Stimulated activated naive CD8-positive, alpha-beta T cell treated with anti-CD3 and anti-CD28 coated beads, Interleukin-15, Interleukin-2, amounts not matched to agents 100 U/mL and 50 U/mL, for 24 hours (primary cell): ENCODE data around the gene EHBP1L1.

Source experiments
- ATAC-seq: fragments of 150-1000 bp; cut with Tn5 transposase; one replicate; pipeline ENCODE4 v1.10.0; 2021
- DNase-seq: peaks from one replicate; pipeline ENCODE4 v3.0.0; 2021

The EHBP1L1 gene

DNA sequence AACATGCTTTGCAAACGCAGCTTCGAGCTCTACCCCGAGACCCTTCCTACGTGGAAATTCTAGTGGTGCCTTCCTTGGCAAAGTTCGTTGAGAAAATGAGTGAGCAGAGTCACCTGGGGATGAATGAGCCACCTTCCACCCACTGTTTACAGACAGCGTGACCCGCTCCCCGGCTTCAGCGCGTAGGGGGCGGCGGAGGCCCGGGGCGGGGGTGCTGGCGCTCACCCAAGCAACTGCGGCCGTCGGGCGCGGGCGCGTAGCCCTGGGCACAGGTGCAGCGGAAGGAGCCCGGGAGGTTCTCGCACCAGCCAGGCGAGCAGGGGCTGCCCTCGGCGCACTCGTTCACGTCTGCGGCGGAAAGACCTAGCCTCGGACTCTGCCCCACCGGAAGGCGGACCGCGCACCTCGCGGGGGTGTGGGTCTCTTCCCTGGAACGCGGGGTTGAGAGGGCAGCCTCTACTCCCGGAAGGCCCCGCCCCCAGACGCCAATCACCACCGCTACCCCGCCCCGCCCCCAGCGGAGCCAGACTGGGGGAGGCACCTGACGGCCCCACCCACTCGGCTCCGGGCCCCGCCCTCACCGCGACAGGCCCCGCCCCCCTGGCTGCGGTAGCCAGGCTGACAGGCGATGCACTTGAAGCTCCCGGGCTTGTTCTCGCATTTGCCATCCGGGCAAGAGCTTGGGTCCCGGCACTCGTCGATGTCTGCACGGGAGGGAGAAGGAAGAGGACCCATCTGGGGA is 29.5 kb upstream of the EHBP1L1 start:
- ATAC-seq (peak; percentile 85), DNase-seq (peak; percentile 99)

DNA sequence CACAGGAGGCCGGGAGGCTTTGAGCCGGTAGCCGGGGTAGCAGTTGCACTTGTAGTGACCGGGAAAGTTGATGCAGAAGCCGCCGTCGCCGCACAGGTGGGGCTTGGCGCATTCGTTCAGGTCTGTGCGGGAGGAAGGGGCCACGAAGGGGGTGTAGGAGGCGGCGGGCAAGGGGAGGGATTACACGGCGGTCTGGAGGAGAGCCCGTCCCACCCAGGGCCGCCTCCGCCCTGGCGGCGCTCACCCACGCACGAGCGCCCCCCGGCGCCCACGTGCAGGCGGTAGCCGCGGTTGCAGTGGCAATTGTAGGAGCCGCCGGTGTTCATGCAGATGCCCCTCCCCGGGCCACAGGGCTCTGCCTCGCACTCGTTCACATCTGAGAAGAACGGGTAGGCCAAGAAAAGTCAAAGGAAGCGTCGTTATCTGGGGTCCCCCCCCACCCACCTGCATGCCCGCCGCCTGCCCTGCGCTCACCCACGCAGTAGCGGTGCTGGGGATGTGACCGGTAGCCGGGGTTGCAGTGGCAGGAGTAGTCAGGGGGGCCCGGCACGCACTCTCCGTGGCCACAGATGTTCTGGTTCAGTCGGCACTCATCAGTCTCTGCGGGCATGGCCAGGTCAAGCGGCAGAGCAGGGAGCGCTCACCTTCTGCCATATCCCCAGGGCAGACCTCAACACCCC is 28.3 kb upstream of the EHBP1L1 start:
- no peak for ATAC-seq

DNA sequence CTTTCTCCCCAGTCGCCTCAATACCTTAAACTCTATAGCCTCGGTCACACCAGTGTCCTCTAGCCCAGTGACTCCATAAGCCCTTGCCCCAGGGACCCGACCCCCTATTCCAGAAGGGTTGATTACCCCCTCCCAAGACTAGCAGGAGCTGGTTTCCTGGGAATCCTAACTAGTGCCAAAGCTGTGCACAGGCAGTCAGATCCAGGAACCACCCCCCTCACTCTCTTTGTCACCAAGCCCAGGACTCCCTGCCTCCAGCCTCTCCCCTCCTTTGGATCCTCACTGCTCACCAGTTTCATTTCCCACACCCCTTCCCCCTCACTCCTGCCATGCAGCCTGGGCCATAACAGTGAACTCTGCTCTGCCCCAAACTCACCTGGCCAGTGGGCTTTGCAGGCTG is 27.5 kb upstream of the EHBP1L1 start:
- ATAC-seq, result no peak

More for the DNA sequence above, 28.3 kb upstream of the EHBP1L1 start:
- DNase-seq, result no peak

DNA sequence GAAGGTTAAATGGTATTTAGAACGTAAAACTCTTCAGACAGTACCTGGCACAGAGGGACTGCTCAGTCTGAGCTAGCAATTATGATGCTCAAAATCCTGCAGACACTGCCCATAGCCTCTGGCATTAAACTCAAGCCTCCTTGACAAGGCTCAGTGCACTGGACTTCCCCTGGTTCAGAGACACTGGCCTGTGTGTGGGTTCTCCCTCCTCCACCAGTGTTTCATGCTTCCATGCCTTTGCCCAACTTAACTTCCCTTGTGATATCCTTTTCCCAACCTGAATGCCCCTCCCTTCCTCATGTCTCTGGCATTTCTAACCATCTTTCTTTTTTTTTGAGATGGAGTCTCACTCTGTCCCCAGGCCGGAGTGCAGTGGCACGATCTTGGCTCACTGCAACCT is 26.8 kb upstream of the EHBP1L1 start:
- ATAC-seq (no peak), DNase-seq (no peak)

More for the DNA sequence above, 27.5 kb upstream of the EHBP1L1 start:
- no peak for DNase-seq

DNA sequence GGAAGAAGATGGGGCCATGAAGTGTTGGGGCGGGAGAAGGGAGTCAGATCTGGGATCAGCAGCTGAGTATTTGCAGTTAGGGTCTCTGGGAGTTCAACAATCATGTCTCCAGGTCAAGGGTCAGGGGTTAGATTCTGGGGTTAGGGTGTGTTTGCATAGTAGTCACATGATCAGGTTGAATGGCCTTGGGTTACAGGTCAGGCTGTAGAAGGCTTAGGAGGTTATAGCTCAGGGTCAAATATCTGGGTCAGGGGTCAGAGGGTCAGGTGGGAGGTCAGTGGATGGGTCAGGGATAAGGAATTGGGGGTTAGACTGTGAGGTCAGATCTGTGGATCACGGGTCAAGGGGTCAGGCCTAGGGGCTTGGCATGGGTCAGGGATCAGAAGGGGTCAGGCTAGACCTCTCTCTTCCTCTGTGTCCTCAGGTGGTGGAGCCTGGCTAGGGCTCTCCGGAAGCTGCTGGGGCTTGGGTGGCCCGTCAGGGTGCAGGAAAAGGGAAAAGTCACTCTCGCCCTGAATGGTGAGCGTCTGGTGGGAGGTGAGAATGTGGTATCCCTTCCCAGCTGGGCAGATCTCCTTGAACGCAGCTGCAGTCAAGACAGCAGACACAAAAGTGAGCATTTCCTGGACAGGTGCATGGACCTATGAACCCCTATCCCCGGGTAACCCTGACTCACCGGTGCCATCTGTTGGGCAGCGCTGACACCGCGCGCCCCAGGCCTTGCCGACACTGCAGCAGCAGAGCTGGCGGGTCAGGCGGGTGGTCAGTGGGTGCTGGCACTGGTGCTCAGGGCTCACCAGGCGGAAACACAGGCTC is 24.1 kb upstream of the EHBP1L1 start:
- peak; percentile 79 for DNase-seq

DNA sequence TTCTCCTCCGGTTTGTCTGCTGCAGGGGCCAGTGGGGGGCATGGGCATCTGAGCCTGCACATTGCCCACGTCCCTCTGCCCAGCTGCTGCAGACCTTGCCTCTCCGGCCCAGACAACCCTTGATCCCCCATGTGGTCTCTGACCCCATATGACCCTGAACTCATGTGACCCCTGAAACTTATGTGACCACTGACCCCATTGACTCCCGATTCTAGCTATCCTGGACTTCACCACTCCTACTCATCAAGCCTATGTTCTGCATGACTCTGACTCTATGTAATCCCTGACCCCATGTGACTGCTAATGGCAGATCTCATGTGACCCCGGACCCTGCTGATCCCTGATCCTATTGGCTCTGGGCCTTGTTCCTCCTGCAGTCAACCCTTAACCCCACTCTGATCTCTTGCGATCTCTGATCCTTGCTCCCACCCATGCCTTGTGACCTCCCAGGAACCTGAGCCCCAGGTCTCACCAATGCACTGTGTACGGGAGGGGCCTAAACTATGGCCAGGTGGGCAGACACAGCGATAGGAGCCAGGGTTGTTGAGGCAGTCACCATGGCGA is 23.4 kb upstream of the EHBP1L1 start:
- no peak for ATAC-seq

More for the DNA sequence above, 24.1 kb upstream of the EHBP1L1 start:
- ATAC-seq, result peak; percentile 54

DNA sequence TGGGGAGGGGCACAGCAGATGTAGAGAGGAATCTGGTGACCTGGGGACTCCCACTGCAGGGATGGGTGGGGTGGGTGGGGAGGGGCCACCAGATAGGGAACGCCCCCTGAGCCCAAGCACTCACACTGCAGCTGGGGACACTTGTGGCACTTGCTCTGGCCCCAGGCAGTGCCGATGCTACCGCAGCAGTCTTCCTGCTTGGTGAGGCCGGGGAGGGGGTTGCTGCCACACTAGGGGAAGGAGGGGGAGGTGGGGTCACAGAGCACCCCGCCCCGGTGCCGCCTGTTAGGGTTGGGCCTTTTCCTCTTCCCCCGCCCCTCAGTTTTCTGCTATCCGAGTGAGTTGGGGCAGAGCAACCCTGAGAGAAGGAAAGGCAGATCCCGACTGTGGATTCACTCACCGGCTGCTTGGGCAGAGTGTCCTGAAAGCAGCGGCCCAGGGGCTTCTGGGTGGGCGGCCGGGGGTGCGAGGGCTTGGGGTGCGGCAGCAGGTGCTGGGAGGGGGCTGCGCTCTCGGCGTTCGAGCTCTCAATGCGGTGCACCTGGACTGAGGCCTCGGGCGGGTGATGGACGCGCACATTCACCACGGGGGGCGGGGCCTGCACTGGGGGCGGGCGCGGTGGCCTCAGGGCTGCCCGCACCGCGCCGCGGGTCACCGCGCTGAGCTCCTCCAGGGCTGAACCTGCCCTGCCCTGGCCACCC is 22.4 kb upstream of the EHBP1L1 start:
- DNase-seq (peak; percentile 67), ATAC-seq (peak; percentile 38)

More for the DNA sequence above, 23.4 kb upstream of the EHBP1L1 start:
- no peak for DNase-seq

DNA sequence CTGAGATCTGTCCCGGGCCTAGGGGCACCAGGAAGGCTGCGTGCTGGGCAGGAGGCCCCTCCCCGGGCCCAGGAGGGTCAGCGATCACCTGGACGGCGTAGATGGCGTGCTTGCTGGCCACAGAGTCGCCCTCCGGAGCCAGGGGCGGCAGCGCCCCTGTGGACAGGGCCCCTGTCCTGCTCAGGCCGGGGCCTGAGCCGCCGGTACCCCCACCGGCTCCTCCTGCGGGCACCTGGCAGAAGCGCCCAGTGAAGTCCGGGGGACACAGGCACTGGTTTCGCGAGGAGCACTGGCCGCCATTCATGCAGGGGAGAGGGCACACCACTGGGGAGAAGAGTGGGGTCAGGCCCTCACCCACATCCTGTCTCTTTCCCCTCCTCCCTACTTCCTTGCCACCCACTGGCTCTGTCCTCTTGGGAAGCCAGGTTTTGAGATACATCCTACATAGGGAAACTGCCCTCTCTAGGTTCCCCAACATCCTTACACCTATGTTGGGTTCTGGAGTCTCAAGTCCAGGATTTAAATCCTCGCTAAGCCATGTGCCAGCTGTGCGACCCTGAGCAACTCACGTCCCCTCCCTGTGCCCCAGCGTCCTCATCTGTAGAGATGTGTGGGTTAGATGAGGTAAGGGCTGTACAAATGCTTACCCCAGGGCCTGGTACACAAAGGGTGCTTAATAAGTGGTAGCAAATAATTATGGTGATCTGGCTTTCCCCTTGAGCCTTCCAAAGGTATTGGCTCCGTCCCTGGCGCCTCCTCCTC is 21.6 kb upstream of the EHBP1L1 start:
- DNase-seq, result no peak
- no peak for ATAC-seq

DNA sequence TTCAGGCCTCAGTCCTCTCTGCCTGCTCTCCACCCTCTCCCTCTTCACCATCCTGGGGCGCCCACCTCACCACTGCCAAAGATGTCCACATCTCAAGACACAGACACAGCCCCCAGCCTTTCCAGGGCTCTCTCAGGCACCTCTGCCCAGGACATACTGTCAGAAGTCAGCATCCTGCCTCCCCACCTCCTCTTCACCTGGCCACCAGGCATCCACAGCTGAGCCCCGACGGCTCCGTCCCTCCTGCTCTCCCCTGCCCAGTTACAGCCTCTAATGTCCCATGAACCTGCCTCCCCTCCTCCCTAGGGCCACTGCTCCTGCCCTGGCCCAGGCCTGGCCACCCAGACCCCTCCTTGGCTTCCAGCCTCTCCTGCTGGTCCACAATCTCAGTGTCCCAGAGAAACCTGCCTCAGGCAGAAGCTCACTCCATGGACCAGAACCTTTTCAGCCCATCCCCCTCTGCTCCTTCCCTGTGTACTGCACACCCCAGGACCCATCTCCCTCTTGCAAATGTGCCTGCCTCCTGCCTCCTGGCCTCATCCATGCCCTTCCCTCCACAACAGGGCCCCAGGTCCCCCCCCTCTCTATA is 20.9 kb upstream of the EHBP1L1 start:
- DNase-seq, result no peak
- no peak for ATAC-seq

DNA sequence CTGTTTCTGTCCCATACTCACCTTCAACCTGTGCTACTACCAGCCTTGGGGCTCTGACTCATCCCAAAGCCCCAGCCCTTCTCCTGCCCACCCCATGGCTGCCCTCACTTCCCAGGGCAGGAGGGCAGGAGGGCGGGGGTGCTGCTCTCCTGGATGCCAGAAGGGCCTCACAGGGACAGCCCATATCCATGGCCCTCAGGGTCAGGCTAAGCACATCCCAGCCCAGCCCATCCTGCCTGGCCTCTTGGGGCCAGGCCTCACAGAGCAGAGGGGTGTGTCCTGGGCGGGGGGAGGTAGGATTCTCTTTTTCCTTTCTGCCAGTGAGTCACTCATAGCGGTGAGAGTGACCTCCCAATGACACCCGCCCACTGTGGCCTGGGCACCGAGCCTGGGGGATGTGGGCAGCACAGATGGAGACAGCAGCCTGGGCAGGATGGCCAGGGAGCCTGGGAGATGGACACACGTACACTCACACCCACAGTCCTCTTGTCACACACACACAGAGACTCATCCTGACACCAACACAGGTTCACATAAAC is 20.1 kb upstream of the EHBP1L1 start:
- DNase-seq (peak; percentile 57), ATAC-seq (peak; percentile 15)

DNA sequence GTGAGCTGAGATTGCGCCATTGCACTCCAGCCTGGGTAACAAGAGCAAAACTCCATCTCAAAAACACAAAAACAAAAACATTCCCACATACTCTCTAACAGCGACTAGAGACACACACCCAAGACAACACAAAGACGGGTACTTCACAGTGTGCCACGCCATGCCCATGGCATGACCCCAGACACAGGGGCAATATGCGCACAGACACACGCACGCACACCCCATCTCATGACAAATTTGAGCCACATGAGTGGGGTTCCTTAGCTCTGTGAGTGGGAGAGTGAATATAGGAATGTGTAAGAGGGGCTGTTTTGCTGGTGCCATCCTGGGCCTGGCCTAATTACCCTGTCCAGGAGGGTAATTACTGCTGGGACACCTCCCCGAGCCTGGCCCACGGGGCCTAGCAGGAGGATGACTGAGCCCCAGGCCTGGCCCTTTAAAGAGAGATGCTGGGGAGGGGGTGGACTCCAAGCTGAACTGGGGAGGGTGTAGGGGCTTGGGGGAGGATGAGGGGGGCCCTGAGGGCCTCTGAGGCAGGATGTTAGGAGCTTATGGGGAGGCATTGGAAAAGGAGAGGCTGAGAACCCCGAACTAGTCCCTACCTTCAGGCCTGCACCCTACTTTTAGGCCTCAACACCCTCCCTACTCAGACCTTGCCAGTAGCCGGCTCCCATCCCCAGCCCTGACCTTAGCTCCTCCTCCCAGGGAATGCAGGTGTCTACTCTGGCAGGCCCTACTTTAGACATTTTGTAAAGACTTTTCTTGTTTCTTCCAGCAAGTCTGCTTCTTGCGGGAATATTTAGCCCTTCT is 19.2 kb upstream of the EHBP1L1 start:
- ATAC-seq (no peak), DNase-seq (no peak)

DNA sequence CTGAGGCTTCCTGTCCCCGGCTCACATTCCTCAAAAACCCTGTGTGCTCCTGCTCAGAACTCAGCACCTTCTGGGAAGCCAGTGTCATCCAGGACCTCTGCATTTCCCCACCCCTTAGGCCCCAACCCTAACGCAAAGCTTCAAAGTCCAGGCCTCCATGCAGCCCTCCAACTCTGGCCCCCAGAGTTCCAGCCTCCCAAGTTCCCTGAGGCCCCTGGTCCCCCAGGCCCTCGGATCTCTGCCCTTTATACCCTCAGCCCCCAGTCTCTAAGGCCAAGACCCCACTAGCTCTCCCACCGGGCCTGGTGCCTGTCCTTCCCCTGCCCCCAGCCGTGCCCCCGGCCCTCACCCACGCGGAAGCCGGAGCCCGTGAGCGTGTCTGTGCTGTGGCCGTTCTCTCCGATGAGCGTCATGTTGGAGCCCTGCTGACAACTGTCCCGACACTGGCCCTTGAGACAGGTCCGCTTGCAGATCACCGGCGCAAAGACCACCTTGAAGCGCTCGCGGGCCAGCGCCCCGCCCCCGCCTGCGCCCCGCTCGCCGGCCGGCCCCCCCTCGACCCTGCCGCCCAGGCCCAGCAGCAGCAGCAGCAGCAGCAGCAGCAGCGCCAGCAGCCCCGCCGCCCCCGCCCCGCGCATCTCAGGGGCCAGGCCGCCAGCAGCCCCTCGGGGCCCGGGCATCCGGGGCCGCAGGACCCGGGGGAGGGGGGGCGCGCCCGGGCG is 18.4 kb upstream of the EHBP1L1 start:
- no peak for ATAC-seq
- no peak for DNase-seq

DNA sequence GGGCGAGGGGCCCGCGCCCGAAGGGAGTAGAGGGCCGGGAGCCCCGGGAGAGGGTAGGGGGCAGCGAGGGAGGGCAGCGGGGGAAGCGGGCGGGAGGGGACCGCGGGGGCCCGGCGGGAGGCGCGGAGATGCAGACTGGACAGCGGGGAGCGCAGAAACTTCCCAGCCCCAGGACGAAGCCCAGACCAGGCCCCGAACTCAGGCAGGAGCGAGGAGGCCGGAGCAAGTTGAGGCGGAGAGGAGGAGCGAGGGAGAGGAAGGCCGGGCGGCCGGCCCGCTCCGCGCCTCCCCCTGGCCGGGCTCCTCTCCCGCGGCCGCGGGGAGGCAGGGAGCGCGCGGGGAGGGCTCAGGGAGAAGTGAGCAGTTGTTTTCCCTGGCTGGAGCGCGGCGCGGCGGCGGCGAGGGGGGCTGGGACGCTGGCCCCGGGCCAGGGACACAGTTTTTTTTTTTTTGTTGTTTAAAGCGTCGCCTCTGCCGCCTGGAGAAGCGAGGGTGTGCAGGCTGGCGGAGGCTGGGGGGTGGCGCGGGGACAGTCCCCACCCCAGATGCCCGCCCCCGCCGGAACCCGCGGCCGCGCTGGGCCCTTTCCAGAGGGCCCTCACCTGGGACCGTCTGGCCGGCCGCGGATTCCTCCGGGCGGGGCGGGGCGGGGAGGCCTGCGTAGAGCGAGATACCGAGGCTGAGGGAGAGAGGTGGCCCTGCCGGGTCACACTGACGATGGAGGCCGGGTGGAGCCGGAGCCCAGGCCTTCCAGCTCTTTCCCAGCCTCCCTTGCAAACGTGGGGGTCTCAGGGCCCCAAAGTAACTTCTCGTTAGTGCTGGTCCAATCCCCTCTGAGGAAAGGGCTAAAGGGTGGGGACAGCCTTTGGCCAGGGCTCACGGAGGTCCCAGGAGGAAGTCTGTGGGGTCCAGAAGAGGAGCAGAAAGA is 17.6 kb upstream of the EHBP1L1 start, which contains the start of gene LTBP3:
Gene LTBP3, minus strand, starts transcription at position 358 of the 928 bp plus-strand sequence. CDS start 400 bp downstream, outside the sequence.
- peak; percentile 65 for DNase-seq
- ATAC-seq, result peak; percentile 30

DNA sequence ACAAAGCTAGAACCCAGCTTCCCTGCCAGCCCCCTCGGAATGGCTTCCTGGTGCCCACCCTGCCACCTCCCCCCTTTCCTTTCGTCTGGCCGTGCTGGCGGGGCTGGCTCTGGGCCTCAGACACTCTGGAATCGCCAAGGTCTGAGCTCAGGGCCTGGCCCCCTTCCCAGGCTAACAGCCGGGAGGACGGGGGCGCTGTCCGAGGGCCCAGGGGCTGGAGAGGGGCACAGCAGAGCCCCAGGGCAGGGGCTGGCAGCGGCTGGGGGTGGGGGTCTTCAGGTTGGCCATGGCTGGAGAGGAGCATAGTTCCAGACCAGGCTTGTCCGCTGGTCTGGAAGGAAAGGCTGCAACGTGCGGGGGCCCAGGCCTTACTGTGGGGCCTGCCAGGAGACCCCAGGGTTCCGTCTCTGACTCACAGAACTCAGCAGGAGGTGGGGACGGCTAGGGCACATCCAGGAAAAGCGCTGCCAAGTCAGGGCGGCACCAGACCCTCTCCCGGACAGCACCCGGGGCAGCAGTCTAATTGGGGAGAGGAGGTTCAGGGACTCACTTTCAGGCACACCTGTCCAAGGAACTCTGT is 16.8 kb upstream of the EHBP1L1 start:
- ATAC-seq, result no peak
- DNase-seq, result no peak

DNA sequence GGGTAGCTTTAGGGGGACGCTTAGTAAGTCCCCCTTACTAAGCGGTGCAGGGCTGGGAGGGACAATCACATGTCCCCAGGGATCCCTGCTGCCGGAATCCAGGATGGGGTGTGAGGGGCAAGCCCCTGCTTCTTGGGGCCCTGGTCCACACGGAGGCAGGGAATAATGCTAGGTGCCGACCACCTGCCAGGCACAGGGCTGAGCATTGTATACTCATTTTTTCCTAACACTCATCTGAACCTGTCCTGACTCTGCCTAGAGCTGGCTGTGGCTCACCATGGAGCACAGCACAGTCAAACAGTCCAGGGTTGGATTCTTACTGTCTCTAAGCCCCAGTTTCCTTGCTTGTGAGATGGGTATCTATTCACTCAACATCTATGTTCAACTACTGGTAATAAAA is 16.3 kb upstream of the EHBP1L1 start:
- ATAC-seq (peak; percentile 77), DNase-seq (no peak)

DNA sequence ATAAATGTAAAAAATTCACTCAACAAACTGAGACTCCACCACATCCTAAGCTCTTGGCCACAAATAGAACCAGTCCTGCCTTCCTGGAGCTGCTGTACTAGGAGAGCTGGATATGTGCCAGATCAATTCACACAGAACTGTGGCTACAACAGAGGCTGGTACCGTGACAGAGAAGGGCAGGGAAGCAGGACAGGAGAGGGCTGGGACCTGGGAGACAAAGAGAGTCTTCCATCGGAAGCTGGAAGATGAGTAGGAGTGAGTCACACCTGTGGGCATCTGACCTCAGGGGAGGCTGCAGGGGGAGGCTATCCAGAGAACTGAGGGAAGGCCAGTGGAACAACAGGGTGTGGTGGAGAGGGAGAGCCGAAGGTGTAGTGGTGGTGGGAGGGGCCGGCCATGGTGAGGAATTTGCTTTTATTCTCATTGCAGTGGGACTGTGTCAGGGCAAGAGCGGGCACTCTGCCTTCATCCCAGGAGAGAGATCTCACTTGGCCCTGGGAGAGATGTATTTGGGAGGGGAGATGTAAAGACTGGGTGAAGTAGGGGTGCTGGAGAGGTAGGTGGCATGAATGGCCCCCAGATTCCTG is 15.8 kb upstream of the EHBP1L1 start:
- ATAC-seq, result peak; percentile 5
- no peak for DNase-seq
